ENCODE results near the gene S100Z.
"Not testable (repeated sequence)": the region's sequence is repeated elsewhere in the genome, so short reads cannot be mapped to it uniquely, and the experiment has no call there.

The S100Z gene

GRCh38 chr5:76888733-76889300 is 39.0 kb downstream of the S100Z start:
- DNase-seq = no peak

- no peak for DNase-seq
Observed at GRCh38 chr5:76893294-76893693, 43.5 kb downstream of the S100Z start.

GRCh38 chr5:76896196-76896595 is 46.4 kb downstream of the S100Z start:
- DNase-seq = no peak

- DNase-seq = no peak
Observed at GRCh38 chr5:76901522-76901921, 51.7 kb downstream of the S100Z start.

GRCh38 chr5:76908166-76908565 is 58.4 kb downstream of the S100Z start:
- DNase-seq = no peak

- DNase-seq = not testable (repeated sequence)
Observed at GRCh38 chr5:76910344-76910933, 60.6 kb downstream of the S100Z start.

- not testable (repeated sequence) for DNase-seq
Observed at GRCh38 chr5:76914671-76915070, 64.9 kb downstream of the S100Z start.

GRCh38 chr5:76918539-76918938 is 68.7 kb downstream of the S100Z start:
- DNase-seq = no peak

GRCh38 chr5:76920491-76920890 is 70.7 kb downstream of the S100Z start:
- no peak for DNase-seq

GRCh38 chr5:76926329-76927105 is 76.7 kb downstream of the S100Z start:
- no peak for DNase-seq

GRCh38 chr5:76927961-76928360 is 78.1 kb downstream of the S100Z start:
- no peak for DNase-seq

- no peak for DNase-seq
Observed at GRCh38 chr5:76930083-76930482, 80.3 kb downstream of the S100Z start.

GRCh38 chr5:76938177-76938576 is 88.4 kb downstream of the S100Z start:
- DNase-seq = no peak

- DNase-seq = no peak
Observed at GRCh38 chr5:76941000-76941399, 91.2 kb downstream of the S100Z start.

- DNase-seq = no peak
Observed at GRCh38 chr5:76941442-76941841, 91.6 kb downstream of the S100Z start.

GRCh38 chr5:76942581-76942980 is 92.8 kb downstream of the S100Z start:
- DNase-seq = no peak

- no peak for DNase-seq
Observed at GRCh38 chr5:76943006-76943405, 93.2 kb downstream of the S100Z start.

- DNase-seq = no peak
Observed at GRCh38 chr5:76944638-76945037, 94.8 kb downstream of the S100Z start.

GRCh38 chr5:76945238-76945637 is 95.4 kb downstream of the S100Z start:
- DNase-seq = not testable (repeated sequence)

GRCh38 chr5:76946090-76946489 is 96.3 kb downstream of the S100Z start:
- DNase-seq = no peak

GRCh38 chr5:76947082-76947503 is 97.3 kb downstream of the S100Z start:
- no peak for DNase-seq

- no peak for DNase-seq
Observed at GRCh38 chr5:76952795-76953536, 103.2 kb downstream of the S100Z start, which contains the start of gene CRHBP. TSS of gene CRHBP (plus strand) at chr5:76953045. CDS start at chr5:76953135, 90 bp downstream.
